ENCODE results near the gene FAR2.

The FAR2 gene

GRCh38 chr12:29224572-29224971 lies 75.5 kb downstream of the FAR2 start:
- 100% methylated on average over 1 of the region's 4 CpGs for WGBS (ENCODE audit: extremely low coverage, insufficient coverage, low lambda C conversion rate)
- Histone ChIP-seq H3K56ac (ENCODE audit: low read length) (no peak overlapping the region), H3K79me2 (ENCODE audit: control insufficient read depth, insufficient read depth, low read length) (no peaks in the 10 kb centered on the region), H3K27ac (ENCODE audit: low read depth, low read length) (no peak overlapping the region), H3K79me1 (ENCODE audit: low read length) (no peaks in the 10 kb centered on the region), H3K4ac (ENCODE audit: low read depth, low read length) (no peak overlapping the region), H2AK5ac (ENCODE audit: low read length) (no peak overlapping the region), H3K4me2 (ENCODE audit: low read length) (no peak overlapping the region), H3K23ac (ENCODE audit: low read length) (no peak overlapping the region), H3K4me3 (ENCODE audit: low read length) (no peak overlapping the region), H4K8ac (ENCODE audit: low read depth, low read length) (no peak overlapping the region), H3K4me1 (ENCODE audit: control insufficient read depth, low read depth, low read length) (no peaks in the 10 kb centered on the region), H3K18ac (ENCODE audit: low read length) (no peak overlapping the region), H4K5ac (ENCODE audit: low read length) (no peak overlapping the region), H2BK120ac (ENCODE audit: low read depth, low read length) (no peak overlapping the region), H2BK15ac (replicated peaks; ENCODE audit: low read depth) (no peak overlapping the region), H3K27me3 (ENCODE audit: insufficient read depth, low read length, poor library complexity) (no peaks in the 10 kb centered on the region), H3K36me3 (ENCODE audit: control insufficient read depth, insufficient read depth, low read length) (no peaks in the 10 kb centered on the region), H2BK5ac (ENCODE audit: low read length) (no peak overlapping the region), H3K9ac (ENCODE audit: low read length) (no peak overlapping the region)
- no peak for DNase-seq

DNA sequence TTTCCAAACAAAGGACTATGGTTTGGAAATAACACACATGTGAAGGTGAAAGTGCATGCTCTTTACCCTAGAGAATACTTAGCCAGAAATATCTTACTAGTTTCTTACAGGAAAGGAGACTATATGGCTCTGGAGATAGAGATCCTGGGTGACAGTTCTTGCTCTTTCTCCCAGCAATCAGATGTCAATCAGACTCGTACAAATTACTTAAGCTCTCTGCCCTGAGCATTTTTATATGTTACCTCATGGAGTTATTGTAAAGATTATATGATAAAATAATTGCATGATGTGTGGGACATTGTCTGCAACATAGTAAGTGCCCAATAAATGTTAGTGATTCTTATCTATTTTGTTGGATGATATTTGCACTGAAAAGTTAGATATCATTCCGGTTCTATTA lies 76.8 kb downstream of the FAR2 start:
- H2BK15ac ChIP-seq (replicated peaks; ENCODE audit: low read depth): no peak overlapping the region
- no peak overlapping the region for H3K27ac ChIP-seq (ENCODE audit: low read depth, low read length)
- no peak overlapping the region for H3K4me2 ChIP-seq (ENCODE audit: low read length)
- H4K8ac ChIP-seq (ENCODE audit: low read depth, low read length): no peak overlapping the region
- H3K79me1 ChIP-seq (ENCODE audit: low read length): no peaks in the 10 kb centered on the region
- DNase-seq: no peak
- H3K56ac ChIP-seq (ENCODE audit: low read length): no peak overlapping the region
- no peak overlapping the region for H2AK5ac ChIP-seq (ENCODE audit: low read length)
- no peaks in the 10 kb centered on the region for H3K4me1 ChIP-seq (ENCODE audit: control insufficient read depth, low read depth, low read length)
- H3K36me3 ChIP-seq (ENCODE audit: control insufficient read depth, insufficient read depth, low read length): no peaks in the 10 kb centered on the region
- no peaks in the 10 kb centered on the region for H3K79me2 ChIP-seq (ENCODE audit: control insufficient read depth, insufficient read depth, low read length)
- no peak overlapping the region for H3K9ac ChIP-seq (ENCODE audit: low read length)
- H3K27me3 ChIP-seq (ENCODE audit: insufficient read depth, low read length, poor library complexity): no peaks in the 10 kb centered on the region
- no peak overlapping the region for H3K18ac ChIP-seq (ENCODE audit: low read length)
- H2BK120ac ChIP-seq (ENCODE audit: low read depth, low read length): no peak overlapping the region
- no peak overlapping the region for H3K23ac ChIP-seq (ENCODE audit: low read length)
- H2BK5ac ChIP-seq (ENCODE audit: low read length): no peak overlapping the region
- H3K4me3 ChIP-seq (ENCODE audit: low read length): no peak overlapping the region
- WGBS (ENCODE audit: extremely low coverage, insufficient coverage, low lambda C conversion rate): no CpG with 5 or more reads among the region's 2 CpGs
- H4K5ac ChIP-seq (ENCODE audit: low read length): no peak overlapping the region
- H3K4ac ChIP-seq (ENCODE audit: low read depth, low read length): no peak overlapping the region

DNA sequence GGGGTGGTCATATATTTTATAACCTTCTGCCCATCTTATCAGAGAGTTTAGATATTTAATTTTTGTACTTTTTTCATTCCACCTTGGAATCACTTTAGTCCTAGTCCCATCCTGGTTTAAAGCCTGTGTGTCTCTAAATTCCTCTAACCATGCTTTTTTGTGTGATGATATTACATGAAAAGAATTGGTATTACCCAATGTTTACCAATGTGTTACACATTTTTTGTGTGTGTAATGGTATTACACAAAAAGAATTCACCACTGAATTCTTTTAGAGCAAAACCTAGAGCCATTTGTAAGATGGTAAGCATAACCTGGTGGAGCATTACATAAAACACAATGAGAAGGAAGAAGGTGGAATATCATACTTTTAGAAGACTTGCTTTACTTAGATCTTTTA lies 77.5 kb downstream of the FAR2 start:
- H3K27ac ChIP-seq (ENCODE audit: low read depth, low read length): no peak overlapping the region
- no peak overlapping the region for H2AK5ac ChIP-seq (ENCODE audit: low read length)
- H4K8ac ChIP-seq (ENCODE audit: low read depth, low read length): no peak overlapping the region
- no peak overlapping the region for H3K23ac ChIP-seq (ENCODE audit: low read length)
- DNase-seq: no peak
- no peak overlapping the region for H3K18ac ChIP-seq (ENCODE audit: low read length)
- H3K56ac ChIP-seq (ENCODE audit: low read length): no peak overlapping the region
- no peaks in the 10 kb centered on the region for H3K79me1 ChIP-seq (ENCODE audit: low read length)
- no peaks in the 10 kb centered on the region for H3K36me3 ChIP-seq (ENCODE audit: control insufficient read depth, insufficient read depth, low read length)
- no peak overlapping the region for H2BK15ac ChIP-seq (replicated peaks; ENCODE audit: low read depth)
- no peak overlapping the region for H3K4me2 ChIP-seq (ENCODE audit: low read length)
- H3K27me3 ChIP-seq (ENCODE audit: insufficient read depth, low read length, poor library complexity): no peaks in the 10 kb centered on the region
- H3K4me1 ChIP-seq (ENCODE audit: control insufficient read depth, low read depth, low read length): no peaks in the 10 kb centered on the region
- H4K5ac ChIP-seq (ENCODE audit: low read length): no peak overlapping the region
- H3K4me3 ChIP-seq (ENCODE audit: low read length): no peak overlapping the region
- no peak overlapping the region for H2BK5ac ChIP-seq (ENCODE audit: low read length)
- no peak overlapping the region for H3K9ac ChIP-seq (ENCODE audit: low read length)
- H3K4ac ChIP-seq (ENCODE audit: low read depth, low read length): no peak overlapping the region
- no peaks in the 10 kb centered on the region for H3K79me2 ChIP-seq (ENCODE audit: control insufficient read depth, insufficient read depth, low read length)
- no peak overlapping the region for H2BK120ac ChIP-seq (ENCODE audit: low read depth, low read length)

DNA sequence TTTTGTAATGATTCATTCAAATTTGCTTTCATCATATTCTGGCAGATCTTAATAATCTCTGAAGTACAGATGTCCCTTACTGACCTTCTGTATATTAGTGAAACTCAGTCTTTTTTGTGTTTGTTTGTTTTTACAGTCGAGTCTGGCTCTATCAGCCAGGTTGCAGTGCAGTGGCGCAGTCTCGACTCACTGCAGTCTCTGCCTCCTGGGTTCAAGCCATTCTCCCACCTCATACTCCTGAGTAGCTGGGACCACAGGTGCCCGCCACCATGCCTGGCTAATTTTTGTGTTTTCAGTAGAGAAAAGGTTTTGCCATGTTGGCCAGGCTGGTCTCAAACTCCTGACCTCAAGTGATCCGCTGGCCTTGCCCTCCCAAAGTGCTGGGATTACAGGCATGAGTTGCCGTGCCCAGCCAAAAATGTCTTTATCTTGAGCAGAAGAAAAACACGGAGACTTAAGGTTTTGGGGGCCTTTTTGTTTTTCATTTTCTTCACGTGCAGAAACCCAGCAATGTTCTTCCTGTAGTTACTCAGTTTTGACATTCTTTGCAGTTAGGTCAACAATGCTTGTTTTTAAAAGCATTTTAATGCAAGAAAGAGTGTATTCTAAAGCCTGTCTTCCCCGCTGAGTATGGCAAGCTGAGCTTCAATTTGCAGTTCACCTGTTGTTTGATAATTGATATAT lies 79.5 kb downstream of the FAR2 start:
- H4K5ac ChIP-seq (ENCODE audit: low read length): no peak overlapping the region
- H3K79me1 ChIP-seq (ENCODE audit: low read length): no peaks in the 10 kb centered on the region
- no peak overlapping the region for H2BK15ac ChIP-seq (replicated peaks; ENCODE audit: low read depth)
- no peaks in the 10 kb centered on the region for H3K4me1 ChIP-seq (ENCODE audit: control insufficient read depth, low read depth, low read length)
- no peaks in the 10 kb centered on the region for H3K79me2 ChIP-seq (ENCODE audit: control insufficient read depth, insufficient read depth, low read length)
- no peak overlapping the region for H3K9ac ChIP-seq (ENCODE audit: low read length)
- H3K27ac ChIP-seq (ENCODE audit: low read depth, low read length): peak overlapping the region; percentile 90
- H3K23ac ChIP-seq (ENCODE audit: low read length): no peak overlapping the region
- no peak overlapping the region for H3K4me3 ChIP-seq (ENCODE audit: low read length)
- no peak overlapping the region for H2AK5ac ChIP-seq (ENCODE audit: low read length)
- H4K8ac ChIP-seq (ENCODE audit: low read depth, low read length): no peak overlapping the region
- H2BK5ac ChIP-seq (ENCODE audit: low read length): no peak overlapping the region
- H3K18ac ChIP-seq (ENCODE audit: low read length): peak overlapping the region; percentile 22
- DNase-seq: no peak
- WGBS (ENCODE audit: extremely low coverage, insufficient coverage, low lambda C conversion rate): no CpG with 5 or more reads among the region's 9 CpGs
- no peak overlapping the region for H3K4ac ChIP-seq (ENCODE audit: low read depth, low read length)
- H2BK120ac ChIP-seq (ENCODE audit: low read depth, low read length): peak overlapping the region; percentile 5
- no peak overlapping the region for H3K4me2 ChIP-seq (ENCODE audit: low read length)
- peak overlapping the region; percentile 51 for H3K56ac ChIP-seq (ENCODE audit: low read length)
- no peaks in the 10 kb centered on the region for H3K27me3 ChIP-seq (ENCODE audit: insufficient read depth, low read length, poor library complexity)
- no peaks in the 10 kb centered on the region for H3K36me3 ChIP-seq (ENCODE audit: control insufficient read depth, insufficient read depth, low read length)

DNA sequence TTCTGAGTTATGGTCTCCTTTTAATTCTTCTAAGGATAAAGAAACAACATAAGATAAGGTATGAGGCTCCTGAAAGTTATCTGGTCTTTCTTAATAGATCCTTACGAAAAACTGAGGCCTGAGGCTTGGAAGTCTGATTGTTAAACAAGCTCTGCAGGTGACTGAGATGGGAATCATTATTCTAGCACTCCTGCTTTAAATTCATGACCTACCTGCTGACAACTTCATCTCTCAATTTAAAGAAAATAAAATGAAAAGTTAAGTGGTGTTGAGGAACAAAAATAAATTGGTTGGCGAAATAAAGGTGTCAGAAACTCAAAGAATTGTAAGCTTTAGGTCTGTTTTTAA lies 80.1 kb downstream of the FAR2 start:
- H4K5ac ChIP-seq (ENCODE audit: low read length): no peak overlapping the region
- no peak overlapping the region for H3K18ac ChIP-seq (ENCODE audit: low read length)
- H3K36me3 ChIP-seq (ENCODE audit: control insufficient read depth, insufficient read depth, low read length): no peaks in the 10 kb centered on the region
- no peaks in the 10 kb centered on the region for H3K27me3 ChIP-seq (ENCODE audit: insufficient read depth, low read length, poor library complexity)
- H2BK120ac ChIP-seq (ENCODE audit: low read depth, low read length): no peak overlapping the region
- H3K79me1 ChIP-seq (ENCODE audit: low read length): no peaks in the 10 kb centered on the region
- H3K4me3 ChIP-seq (ENCODE audit: low read length): no peak overlapping the region
- no peak overlapping the region for H3K4ac ChIP-seq (ENCODE audit: low read depth, low read length)
- no peak overlapping the region for H3K27ac ChIP-seq (ENCODE audit: low read depth, low read length)
- DNase-seq: no peak
- no CpG with 5 or more reads among the region's 2 CpGs for WGBS (ENCODE audit: extremely low coverage, insufficient coverage, low lambda C conversion rate)
- H3K56ac ChIP-seq (ENCODE audit: low read length): no peak overlapping the region
- H3K9ac ChIP-seq (ENCODE audit: low read length): no peak overlapping the region
- H3K4me1 ChIP-seq (ENCODE audit: control insufficient read depth, low read depth, low read length): no peaks in the 10 kb centered on the region
- H4K8ac ChIP-seq (ENCODE audit: low read depth, low read length): no peak overlapping the region
- H3K4me2 ChIP-seq (ENCODE audit: low read length): no peak overlapping the region
- no peaks in the 10 kb centered on the region for H3K79me2 ChIP-seq (ENCODE audit: control insufficient read depth, insufficient read depth, low read length)
- no peak overlapping the region for H3K23ac ChIP-seq (ENCODE audit: low read length)
- H2BK5ac ChIP-seq (ENCODE audit: low read length): no peak overlapping the region
- no peak overlapping the region for H2AK5ac ChIP-seq (ENCODE audit: low read length)
- H2BK15ac ChIP-seq (replicated peaks; ENCODE audit: low read depth): no peak overlapping the region

GRCh38 chr12:29229937-29230336 lies 80.9 kb downstream of the FAR2 start:
- Histone ChIP-seq H3K79me2 (ENCODE audit: control insufficient read depth, insufficient read depth, low read length) (no peaks in the 10 kb centered on the region), H2AK5ac (ENCODE audit: low read length) (peak overlapping the region; percentile 48), H3K79me1 (ENCODE audit: low read length) (no peaks in the 10 kb centered on the region), H2BK15ac (replicated peaks; ENCODE audit: low read depth) (no peak overlapping the region), H3K4me2 (ENCODE audit: low read length) (no peak overlapping the region), H3K27ac (ENCODE audit: low read depth, low read length) (no peak overlapping the region), H3K9ac (ENCODE audit: low read length) (no peak overlapping the region), H2BK5ac (ENCODE audit: low read length) (no peak overlapping the region), H3K56ac (ENCODE audit: low read length) (no peak overlapping the region), H3K36me3 (ENCODE audit: control insufficient read depth, insufficient read depth, low read length) (no peaks in the 10 kb centered on the region), H3K4ac (ENCODE audit: low read depth, low read length) (no peak overlapping the region), H2BK120ac (ENCODE audit: low read depth, low read length) (no peak overlapping the region), H3K18ac (ENCODE audit: low read length) (no peak overlapping the region), H4K5ac (ENCODE audit: low read length) (no peak overlapping the region), H3K4me1 (ENCODE audit: control insufficient read depth, low read depth, low read length) (no peaks in the 10 kb centered on the region), H3K27me3 (ENCODE audit: insufficient read depth, low read length, poor library complexity) (no peaks in the 10 kb centered on the region), H3K4me3 (ENCODE audit: low read length) (no peak overlapping the region), H4K8ac (ENCODE audit: low read depth, low read length) (no peak overlapping the region), H3K23ac (ENCODE audit: low read length) (no peak overlapping the region)
- no CpG with 5 or more reads among the region's 3 CpGs for WGBS (ENCODE audit: extremely low coverage, insufficient coverage, low lambda C conversion rate)
- DNase-seq: no peak
